ENCODE data around the gene DYNLT4. TPM values are rescaled to one million over a fixed set of nuclear protein-coding genes. Genes with fewer than 3 reads are reported as not detected.
"Not testable (repeated sequence)": the region's sequence is repeated elsewhere in the genome, so short reads cannot be mapped to it uniquely, and the experiment has no call there.

DYNLT4 gene
- total RNA-seq, 1 experiment from 2014 or later = not detected

DNA sequence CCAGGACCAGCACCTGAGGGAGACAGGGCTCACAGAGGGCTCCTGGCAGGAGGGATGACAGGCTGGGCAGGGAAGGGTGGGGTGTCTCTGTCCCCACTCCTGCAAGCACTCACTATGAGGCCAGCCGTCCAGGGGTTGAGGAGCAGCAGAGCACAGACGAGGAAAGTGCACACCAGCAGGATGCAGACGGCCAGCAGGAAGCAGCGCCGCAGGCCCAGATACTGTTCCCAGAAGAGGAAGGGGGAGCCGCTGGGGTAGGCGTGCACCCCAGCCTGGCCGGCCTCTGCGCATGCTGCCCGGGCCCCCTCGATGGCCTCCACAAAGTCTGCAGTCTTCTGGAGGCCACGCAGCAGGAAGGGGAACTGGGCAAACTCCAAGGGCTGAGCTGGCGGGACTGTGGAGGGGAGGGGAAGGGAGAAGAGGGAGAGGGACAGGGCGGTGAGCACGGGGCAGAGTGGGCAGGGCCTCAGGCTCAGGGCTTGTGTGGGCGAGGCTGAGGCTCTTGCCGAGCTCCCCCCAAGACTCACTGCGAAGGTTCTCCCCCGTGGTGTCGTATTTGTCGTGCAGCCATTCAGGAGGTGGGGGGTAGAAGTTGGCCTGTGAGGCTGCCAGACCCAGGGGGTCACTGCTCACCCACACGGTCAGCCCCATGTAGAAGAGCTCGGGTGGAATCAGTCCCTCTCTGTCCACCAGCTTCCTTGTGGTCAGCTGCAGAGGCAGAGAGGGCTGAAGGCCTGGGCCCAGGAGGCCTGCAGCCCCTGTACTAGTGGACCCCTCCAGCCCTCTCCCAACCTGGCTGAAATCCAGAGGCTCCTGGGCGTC is 19.4 kb upstream of the DYNLT4 start:
- H3K4me1 ChIP-seq = no peaks in the 10 kb centered on the region
- H3K4me3 Mint-ChIP-seq (ENCODE audit: unreplicated experiment) = no peak overlapping the region
- H3K9me3 ChIP-seq = no peaks in the 10 kb centered on the region
- intact Hi-C loops (cut with micrococcal nuclease; ENCODE audit: unreplicated experiment) = no loop called here
- ChIA-PET POLR2A (interaction anchor here (0.8 kb wide), 1 partner anchor 46 kb away, joined by 3 read pairs; no protein-coding TSS in a partner anchor), CTCF (interaction anchor here (0.6 to 0.7 kb wide), 2 partner anchors 27 to 301 kb away, joined by 3 to 8 read pairs; no protein-coding TSS in a partner anchor)
- H3K27me3 Mint-ChIP-seq (ENCODE audit: insufficient read depth, unreplicated experiment) = no peaks in the 10 kb centered on the region
- H3K27ac Mint-ChIP-seq (ENCODE audit: unreplicated experiment) = no peak overlapping the region
- TF ChIP-seq, protein P1, sequence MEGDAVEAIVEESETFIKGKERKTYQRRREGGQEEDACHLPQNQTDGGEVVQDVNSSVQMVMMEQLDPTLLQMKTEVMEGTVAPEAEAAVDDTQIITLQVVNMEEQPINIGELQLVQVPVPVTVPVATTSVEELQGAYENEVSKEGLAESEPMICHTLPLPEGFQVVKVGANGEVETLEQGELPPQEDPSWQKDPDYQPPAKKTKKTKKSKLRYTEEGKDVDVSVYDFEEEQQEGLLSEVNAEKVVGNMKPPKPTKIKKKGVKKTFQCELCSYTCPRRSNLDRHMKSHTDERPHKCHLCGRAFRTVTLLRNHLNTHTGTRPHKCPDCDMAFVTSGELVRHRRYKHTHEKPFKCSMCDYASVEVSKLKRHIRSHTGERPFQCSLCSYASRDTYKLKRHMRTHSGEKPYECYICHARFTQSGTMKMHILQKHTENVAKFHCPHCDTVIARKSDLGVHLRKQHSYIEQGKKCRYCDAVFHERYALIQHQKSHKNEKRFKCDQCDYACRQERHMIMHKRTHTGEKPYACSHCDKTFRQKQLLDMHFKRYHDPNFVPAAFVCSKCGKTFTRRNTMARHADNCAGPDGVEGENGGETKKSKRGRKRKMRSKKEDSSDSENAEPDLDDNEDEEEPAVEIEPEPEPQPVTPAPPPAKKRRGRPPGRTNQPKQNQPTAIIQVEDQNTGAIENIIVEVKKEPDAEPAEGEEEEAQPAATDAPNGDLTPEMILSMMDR (IDR thresholded peaks at IDR 0.05; ENCODE audit: insufficient read depth in 1 of 2, low read depth in 1 of 2, low read length in 1 of 2, severe bottlenecking in 1 of 2, unreplicated experiment in 1 of 2) = no peak
- no peak overlapping the region for H3K4me3 ChIP-seq (ENCODE audit: low read depth, low read length)
- no TSS peak for BruUV-seq (replicated peaks)
- no peaks in the 10 kb centered on the region for H3K9me3 Mint-ChIP-seq (ENCODE audit: unreplicated experiment)
- no peaks in the 10 kb centered on the region for H3K36me3 ChIP-seq (ENCODE audit: control insufficient read depth, insufficient read depth, low read length)
- DNase-seq = no peak
- no peaks in the 10 kb centered on the region for H3K36me3 Mint-ChIP-seq (ENCODE audit: insufficient read depth, unreplicated experiment)
- no peaks in the 10 kb centered on the region for H3K27me3 ChIP-seq (replicated peaks; ENCODE audit: control insufficient read depth, insufficient read depth, low read length)
- H3K4me1 Mint-ChIP-seq (ENCODE audit: low read depth, unreplicated experiment) = no peaks in the 10 kb centered on the region

DNA sequence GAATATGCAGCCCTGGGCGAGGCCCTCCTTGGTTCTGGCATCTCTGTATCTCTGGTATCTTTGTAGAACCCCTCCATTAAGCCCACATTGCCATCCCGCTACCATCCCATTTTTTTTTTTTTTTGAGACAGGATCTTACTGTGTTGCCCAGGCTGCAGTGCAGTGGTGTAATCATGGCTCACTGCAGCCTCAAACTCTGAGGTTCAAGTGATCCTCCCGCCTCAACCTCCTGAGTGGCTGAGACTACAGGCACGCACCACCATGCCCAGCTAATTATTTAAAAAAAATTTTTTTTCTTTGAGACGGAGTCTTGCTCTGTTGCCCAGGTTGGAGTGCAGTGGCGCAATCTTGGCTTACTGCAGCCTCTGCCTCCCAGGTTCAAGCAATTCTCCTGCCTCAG is 17.2 kb upstream of the DYNLT4 start:
- H3K4me1 Mint-ChIP-seq (ENCODE audit: low read depth, unreplicated experiment); H3K9me3 Mint-ChIP-seq (ENCODE audit: unreplicated experiment); intact Hi-C loops (cut with micrococcal nuclease; ENCODE audit: unreplicated experiment); H3K27ac Mint-ChIP-seq (ENCODE audit: unreplicated experiment); H3K4me1 ChIP-seq; BruUV-seq (replicated peaks); DNase-seq; H3K36me3 Mint-ChIP-seq (ENCODE audit: insufficient read depth, unreplicated experiment); CTCF ChIA-PET; POLR2A ChIA-PET; H3K4me3 ChIP-seq (ENCODE audit: low read depth, low read length); H3K9me3 ChIP-seq; H3K36me3 ChIP-seq (ENCODE audit: control insufficient read depth, insufficient read depth, low read length); H3K4me3 Mint-ChIP-seq (ENCODE audit: unreplicated experiment); H3K27me3 Mint-ChIP-seq (ENCODE audit: insufficient read depth, unreplicated experiment); H3K27me3 ChIP-seq (replicated peaks; ENCODE audit: control insufficient read depth, insufficient read depth, low read length): not testable (repeated sequence)

DNA sequence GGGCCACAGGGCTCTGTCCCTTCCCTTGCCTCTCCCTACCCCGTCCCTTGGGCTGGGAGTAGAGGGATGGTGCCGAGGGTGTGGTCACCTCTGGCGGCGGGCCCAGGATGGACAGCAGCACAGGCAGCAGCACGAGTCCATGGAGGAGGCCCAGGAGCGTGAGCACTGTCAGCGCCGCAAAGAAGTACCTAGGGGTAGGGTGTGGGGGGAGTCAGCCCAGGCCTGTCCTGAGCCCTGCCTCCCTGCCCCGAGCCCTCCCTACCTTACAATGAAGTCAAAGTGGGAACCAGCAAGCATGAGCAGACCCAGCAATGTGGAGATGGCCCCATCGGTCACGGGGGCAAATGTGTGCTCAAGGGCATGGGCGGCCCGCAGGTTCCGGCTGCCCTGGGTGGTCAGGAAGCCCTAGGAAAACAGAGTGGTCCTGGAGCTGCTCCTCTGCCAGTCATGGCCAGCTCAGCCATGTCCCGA is 15.9 kb upstream of the DYNLT4 start:
- Histone ChIP-seq H3K4me1 (no peaks in the 10 kb centered on the region), H3K36me3 (ENCODE audit: control insufficient read depth, insufficient read depth, low read length) (no peaks in the 10 kb centered on the region), H3K9me3 (no peaks in the 10 kb centered on the region), H3K4me3 (ENCODE audit: low read depth, low read length) (no peak overlapping the region), H3K27me3 (replicated peaks; ENCODE audit: control insufficient read depth, insufficient read depth, low read length) (no peaks in the 10 kb centered on the region)
- peaks cover 19% of the 10 kb centered on the region for H3K36me3 Mint-ChIP-seq (ENCODE audit: insufficient read depth, unreplicated experiment)
- DNase-seq = no peak
- H3K9me3 Mint-ChIP-seq (ENCODE audit: unreplicated experiment) = no peaks in the 10 kb centered on the region
- no peaks in the 10 kb centered on the region for H3K27me3 Mint-ChIP-seq (ENCODE audit: insufficient read depth, unreplicated experiment)
- no peaks in the 10 kb centered on the region for H3K4me1 Mint-ChIP-seq (ENCODE audit: low read depth, unreplicated experiment)
- TF ChIP-seq, protein P1 (IDR thresholded peaks at IDR 0.05; ENCODE audit: insufficient read depth in 1 of 2, low read depth in 1 of 2, low read length in 1 of 2, severe bottlenecking in 1 of 2, unreplicated experiment in 1 of 2) = no peak
- no peak overlapping the region for H3K4me3 Mint-ChIP-seq (ENCODE audit: unreplicated experiment)
- intact Hi-C loops (cut with micrococcal nuclease; ENCODE audit: unreplicated experiment) = no loop called here
- BruUV-seq (replicated peaks) = no TSS peak
- ChIA-PET CTCF (interaction anchor here (0.6 kb wide), 1 partner anchor 90 kb away, joined by 4 read pairs; no protein-coding TSS in a partner anchor), POLR2A (no interaction called here)
- no peak overlapping the region for H3K27ac Mint-ChIP-seq (ENCODE audit: unreplicated experiment)

Measured in Caco-2 (cell line).